ACHN (cell line): ENCODE results near the gene PRKAR1B.
A peak's percentile ranks its signal among the peaks of the same experiment; 100 is the strongest.

Experiments
- DNase-seq: peaks from one replicate; pipeline ENCODE4 v3.0.0-alpha.2; 2015
- in situ Hi-C: cut with HindIII; loops from 2 replicates; pipeline ENCODE4 v1.10.0; 2017; ENCODE audit warnings: low sequenced_read_pairs, low pct_ligation_motif_present, low pct_unique_long_range_greater_than_20kb

Gene PRKAR1B

DNA sequence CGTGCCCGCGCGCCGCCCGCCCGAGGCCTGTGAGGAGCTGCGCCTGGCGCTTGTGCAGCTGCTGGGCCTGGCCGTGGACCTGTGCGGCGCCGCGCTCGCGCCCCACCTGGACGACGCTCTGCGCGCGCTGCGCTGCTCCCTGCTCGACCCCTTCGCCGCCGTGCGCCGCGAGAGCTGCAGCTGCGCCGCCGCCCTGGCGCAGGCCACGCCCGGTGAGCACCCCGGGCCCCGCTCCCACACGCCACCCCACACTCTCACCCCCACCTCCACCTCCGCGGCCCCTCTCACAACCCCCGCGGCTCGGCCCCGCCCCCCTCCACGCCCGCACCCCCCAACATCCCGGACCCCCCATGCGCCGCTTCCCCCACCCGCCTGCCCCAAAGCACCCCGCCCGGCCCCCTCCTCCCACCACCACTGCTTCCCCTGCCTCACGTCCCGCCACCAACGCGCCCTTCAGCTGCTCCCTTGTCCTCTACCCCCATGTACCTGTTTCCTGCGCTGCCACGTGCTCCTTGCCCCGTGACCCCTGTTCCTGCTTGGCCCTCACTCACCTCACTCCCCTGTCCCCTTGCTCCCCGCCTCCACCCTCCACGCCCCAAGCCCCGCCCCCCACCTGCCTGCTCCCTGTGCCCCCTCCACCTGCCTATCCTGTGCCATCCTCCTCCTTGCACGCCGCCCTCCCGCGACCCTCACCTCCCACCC, at the start of gene PRKAR1B:
PRKAR1B (minus strand) TSS at position 178 of the 702 bp plus-strand sequence. CDS start 15,776 bp downstream, outside the sequence.
- in situ Hi-C loops, result no loop called here
- peak; percentile 43 for DNase-seq

GRCh38 chr7:776381-776780, 49.3 kb upstream of the PRKAR1B start:
- no peak for DNase-seq
- in situ Hi-C loops, result loop anchor here (25.0 kb wide), 1 partner anchor 186 kb away; the partner anchor contains the start of gene ADAP1

DNA sequence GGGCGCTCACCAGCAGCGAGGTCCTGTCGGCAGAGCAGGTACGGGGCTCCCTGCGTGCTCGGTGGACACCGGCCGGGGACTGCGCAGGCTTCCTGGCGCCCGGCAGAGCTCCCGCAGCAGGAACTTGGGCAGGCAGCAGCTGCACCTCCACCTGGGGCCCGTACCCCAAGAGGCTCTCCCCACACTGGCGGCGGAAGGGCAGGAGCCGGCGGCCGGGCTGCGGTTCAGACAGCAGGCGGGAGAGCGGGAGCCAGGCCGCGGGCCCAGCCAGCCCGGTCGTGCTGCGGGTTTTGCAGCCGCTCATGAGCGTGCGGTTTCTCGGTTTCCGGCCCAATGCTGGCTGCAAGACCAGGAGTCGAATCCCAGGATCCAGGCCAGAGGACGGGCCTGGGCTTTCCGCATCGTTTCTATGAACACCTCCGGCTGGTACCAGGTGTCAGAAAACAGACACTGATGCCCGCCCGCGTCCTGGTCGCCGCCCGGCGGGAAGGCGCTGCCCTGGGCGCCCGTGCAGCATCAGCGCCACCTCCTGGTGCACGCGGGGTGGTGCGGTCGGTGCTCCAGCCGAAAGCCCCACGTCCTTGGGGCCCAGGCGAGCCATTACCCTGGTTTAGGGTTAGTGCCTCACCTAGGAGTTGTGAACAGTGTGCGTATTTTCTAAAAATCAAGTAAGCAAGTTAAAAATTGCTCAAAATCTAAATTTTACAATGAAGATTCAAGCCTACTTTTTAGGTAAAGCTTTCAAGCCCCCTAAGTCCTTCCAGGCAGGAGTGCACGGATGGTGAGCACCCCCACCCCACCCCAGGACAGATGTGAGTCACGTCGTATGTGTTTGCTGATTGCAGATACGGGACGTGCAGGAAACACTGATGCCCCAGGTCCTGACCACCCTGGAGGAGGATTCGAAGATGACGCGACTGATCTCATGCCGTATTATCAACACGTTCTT, 47.4 kb upstream of the PRKAR1B start:
- peak; percentile 46 for DNase-seq
- in situ Hi-C loops, result loop anchor here (25.0 kb wide), 1 partner anchor 188 kb away; the partner anchor contains the start of gene ADAP1

DNA sequence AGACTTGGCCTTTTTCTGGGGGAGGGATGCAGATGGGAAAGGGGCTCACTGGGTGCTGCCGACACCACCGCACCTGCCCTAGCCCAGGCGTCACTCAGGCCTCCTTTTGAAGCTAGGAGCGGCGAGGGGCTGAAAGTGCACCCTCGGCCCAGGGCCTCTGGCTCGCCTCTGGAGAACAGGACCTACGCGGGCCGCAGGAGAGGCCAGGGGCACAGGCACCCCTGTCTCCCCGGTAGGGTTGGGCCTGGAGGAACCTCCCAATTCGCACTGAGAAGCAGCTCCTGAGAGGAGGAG, 46.5 kb upstream of the PRKAR1B start:
- DNase-seq, result no peak
- in situ Hi-C loops, result no loop called here

DNA sequence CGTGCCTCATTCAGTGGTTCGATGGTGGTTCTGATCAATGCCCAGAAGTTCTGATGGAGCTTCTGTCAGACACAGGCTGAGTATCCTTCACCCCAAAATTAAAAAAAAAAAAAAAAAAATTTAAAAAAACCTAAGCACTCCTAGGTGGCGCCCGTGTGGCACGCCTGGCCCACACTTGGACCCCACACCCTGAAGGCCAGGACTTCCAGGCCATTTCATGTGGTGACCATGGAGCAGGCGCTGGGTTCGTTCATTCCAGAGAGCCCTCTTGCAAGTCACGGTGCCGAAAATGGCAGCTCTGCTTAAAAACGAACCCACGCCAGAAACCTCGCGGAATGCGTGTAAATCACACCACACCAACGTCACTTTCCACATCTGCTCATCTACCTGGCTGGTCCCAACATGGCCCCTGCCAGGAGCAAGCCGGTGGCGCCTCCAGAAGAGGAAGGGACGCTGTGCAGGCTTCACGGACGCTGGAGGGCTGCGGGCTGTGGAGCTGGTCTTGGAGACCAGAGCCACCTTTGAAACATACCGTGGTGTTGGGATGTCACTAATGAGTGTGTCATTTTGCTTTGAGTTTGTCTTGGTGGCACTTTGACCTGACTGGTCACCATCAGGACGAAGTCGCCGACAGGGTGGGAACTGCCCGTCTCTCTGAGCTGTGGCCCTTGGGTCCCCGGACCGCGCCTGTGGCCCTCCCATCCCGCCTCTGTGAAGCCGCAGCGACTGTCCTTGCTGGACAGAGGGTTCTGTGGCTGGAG, 46.0 kb upstream of the PRKAR1B start:
- in situ Hi-C loops, result no loop called here
- DNase-seq, result no peak

GRCh38 chr7:772392-772791, 45.3 kb upstream of the PRKAR1B start:
- in situ Hi-C loops, result no loop called here
- no peak for DNase-seq

DNA sequence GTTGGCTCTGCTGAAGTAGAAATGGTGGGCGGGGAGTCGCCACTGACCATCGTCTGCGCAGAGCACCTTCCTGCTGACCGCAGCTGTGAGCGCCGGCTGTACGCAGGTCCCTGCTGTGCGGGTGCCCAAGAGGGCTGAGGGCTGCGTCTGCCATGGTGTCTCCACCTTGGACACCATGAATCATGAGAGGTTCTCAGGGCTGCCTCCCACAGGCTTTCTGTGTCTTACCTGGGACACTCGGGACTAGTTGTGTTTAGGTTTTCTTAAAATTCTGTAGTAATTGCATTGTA, 44.9 kb upstream of the PRKAR1B start:
- DNase-seq, result no peak
- in situ Hi-C loops, result no loop called here

- DNase-seq, result no peak
- in situ Hi-C loops, result no loop called here
Measured at GRCh38 chr7:771234-772004, 44.3 kb upstream of the PRKAR1B start.

DNA sequence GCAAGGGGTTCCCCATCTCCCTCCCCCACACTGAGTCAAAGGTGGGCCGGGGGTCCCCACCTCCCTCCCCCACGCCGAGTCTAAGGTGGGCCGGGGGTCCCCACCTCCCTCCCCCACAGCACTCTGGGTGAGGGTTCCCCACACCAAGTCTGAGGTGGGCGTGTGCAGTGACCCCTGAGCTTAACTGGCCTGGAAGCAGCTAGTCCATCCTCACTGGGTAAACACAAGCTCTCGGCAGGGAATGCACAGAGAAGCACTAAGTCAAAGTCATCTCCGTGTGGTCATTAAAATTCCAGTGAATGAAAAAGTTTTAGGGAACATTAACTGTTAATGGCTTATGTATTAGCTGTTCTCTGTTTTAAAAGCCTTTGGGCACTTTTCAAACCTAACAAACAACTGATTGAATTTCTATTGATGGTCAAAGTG, 43.7 kb upstream of the PRKAR1B start:
- peak; percentile 69 for DNase-seq
- in situ Hi-C loops, result no loop called here

- DNase-seq, result no peak
- in situ Hi-C loops, result no loop called here
Measured at GRCh38 chr7:770336-770735, 43.3 kb upstream of the PRKAR1B start.

DNA sequence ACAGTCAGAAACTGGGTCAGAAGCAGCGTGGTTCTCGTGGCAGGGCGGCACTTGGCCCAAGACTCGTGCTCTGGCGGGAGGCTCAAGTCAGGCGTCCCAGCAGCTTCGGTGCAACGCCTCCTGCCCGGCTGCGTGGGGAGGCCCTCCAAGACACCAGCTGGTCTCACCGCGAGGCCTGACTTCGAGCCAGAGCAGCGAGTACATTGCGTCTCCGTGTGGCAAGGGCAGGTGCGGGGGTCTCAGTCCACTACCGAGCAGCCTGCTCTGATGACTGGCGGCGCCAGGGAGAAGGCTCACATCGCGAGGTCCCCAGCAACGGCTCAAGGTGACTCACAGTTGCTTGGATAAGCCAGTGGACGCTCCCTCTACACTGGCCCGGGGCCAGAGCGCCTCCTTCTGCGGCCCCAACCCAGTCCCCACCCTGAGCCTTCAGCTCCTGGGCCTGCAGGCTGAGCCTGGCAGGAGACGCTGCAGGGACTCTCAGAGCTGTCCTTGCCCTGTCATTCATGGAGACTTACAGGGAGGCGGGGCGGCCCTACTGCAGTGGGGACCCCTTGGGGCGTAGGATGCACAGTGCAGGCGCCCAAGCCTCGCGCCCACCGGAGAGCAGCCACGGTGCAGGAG, 41.9 kb upstream of the PRKAR1B start:
- in situ Hi-C loops, result no loop called here
- DNase-seq, result peak; percentile 33

DNA sequence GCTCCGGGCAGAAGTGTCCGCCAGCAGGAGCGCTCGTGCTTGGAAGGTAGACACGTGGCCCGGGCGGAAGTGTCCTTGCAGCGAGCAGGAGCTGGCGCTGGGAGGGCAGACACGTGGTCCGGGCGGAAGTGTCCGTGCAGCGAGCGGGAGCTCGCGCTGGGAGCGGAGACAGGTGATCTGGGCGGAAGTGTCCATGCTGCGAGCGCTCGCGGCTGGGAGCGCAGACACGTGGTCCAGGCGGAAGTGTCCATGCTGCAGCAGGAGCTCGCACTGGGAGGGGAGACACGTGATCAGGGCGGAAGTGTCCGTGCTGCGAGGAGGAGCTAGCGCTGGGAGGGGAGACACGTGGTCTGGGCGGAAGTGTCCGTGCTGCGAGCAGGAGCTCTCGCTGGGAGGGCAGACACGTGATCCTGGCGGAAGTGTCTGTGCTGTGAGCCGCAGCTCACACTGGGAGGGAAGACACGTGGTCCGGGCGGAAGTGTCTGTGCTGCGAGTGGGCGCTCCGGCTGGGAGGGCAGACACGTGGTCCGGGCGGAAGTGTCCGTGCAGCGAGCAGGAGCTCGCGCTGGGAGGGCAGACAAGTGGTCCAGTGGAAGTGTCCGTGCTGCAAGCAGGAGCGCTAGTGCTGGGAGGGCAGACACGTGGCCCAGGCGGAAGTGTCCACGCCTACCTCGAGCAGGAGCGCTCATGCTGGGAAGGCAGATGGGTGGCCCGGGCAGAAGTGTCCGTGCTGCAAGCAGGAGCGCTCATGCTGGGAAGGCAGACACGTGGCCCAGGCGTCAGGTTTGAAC, 41.1 kb upstream of the PRKAR1B start:
- peak; percentile 100 for DNase-seq
- in situ Hi-C loops, result no loop called here

DNA sequence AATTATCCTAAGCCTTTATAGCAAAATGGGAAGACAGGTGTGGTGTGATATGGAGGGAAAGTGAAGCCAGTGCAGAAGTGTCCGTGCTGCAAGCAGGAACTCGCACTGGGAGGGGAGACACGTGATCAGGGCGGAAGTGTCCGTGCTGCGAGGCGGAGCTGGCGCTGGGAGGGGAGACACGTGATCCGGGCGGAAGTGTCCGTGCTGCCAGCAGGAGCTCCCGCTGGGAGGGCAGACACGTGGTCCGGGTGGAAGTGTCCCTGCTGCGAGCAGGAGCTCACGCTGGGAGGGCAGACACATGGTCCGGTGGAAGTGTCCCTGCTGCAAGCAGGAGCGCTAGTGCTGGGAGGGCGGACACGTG, 40.5 kb upstream of the PRKAR1B start:
- peak; percentile 96 for DNase-seq
- in situ Hi-C loops, result no loop called here

DNA sequence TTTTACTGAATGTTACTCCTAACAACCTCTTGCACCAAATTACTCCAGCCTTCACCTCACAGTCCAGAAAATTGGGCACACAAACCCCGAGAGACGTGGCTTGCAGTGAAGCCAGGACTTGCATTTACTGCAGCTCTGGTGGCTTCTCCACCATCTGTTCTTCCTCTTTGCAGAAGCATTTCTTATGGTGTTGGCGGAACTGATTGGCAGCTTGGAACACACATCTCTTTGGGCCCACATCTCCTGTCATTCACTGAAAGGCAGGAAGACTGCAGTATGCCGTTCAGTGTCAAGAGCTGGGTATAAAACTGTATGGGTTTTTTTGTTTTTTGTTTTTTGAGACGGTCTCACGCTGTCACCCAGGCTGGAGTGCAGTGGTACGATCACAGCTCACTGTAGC, 38.3 kb upstream of the PRKAR1B start:
- in situ Hi-C loops, result no loop called here

GRCh38 chr7:763762-764161, 36.7 kb upstream of the PRKAR1B start:
- no peak for DNase-seq
- in situ Hi-C loops, result no loop called here

More for the DNA sequence above, 38.3 kb upstream of the PRKAR1B start:
- DNase-seq, result no peak

- in situ Hi-C loops, result no loop called here
- DNase-seq, result no peak
Measured at GRCh38 chr7:762885-763284, 35.8 kb upstream of the PRKAR1B start.

GRCh38 chr7:761631-762030, 34.5 kb upstream of the PRKAR1B start:
- DNase-seq, result no peak
- in situ Hi-C loops, result no loop called here
